T-cell (primary cell): Measurements from ENCODE around the gene DOK3. TPM values are rescaled to one million over a fixed set of nuclear protein-coding genes. Genes with fewer than 3 reads are reported as not detected.
A peak's percentile ranks its signal among the peaks of the same experiment; 100 is the strongest.

Experiments
- ATAC-seq, 4 experiments: fragments of 200-7000 bp in 3 of 4; fragments of 150-1000 bp in 1 of 4; cut with Tn5 transposase; replicated peaks in 1 of 4; 1 replicate in 3 of 4; 2 replicates in 1 of 4; pipeline ENCODE4 v1.10.0; 2021; ENCODE audit warnings: moderate library complexity in 3 of 4, mild to moderate bottlenecking in 2 of 4, moderate number of reproducible peaks in 1 of 4
- CTCF ChIA-PET, 2 donors: fragments of 300-600 bp; sonication (Branson Sonifier 250); formaldehyde crosslinking; loops; one replicate each; lab custom pipeline; 2022; ENCODE audit warnings: antibody characterized with exemption in 2 of 2; lab: Charles Lee
- POLR2A ChIA-PET, 2 donors: fragments of 300-600 bp; sonication (Branson Sonifier 250); formaldehyde crosslinking; loops; one replicate each; lab custom pipeline; 2022; ENCODE audit warnings: antibody characterized with exemption in 2 of 2; lab: Charles Lee
- DNase-seq, 35 experiments: peaks; one replicate each; pipeline versions ENCODE4 v3.0.0 to v3.0.0-alpha.2; 2013 to 2023
- H3K27ac ChIP-seq: one replicate; pipeline ENCODE4 v1.5.1; 2013; ENCODE audit warnings: low read length
- H3K27me3 ChIP-seq, 2 experiments: replicated peaks in 1 of 2; 1 replicate in 1 of 2; 2 replicates in 1 of 2; pipeline versions ENCODE4 v1.6.1 to v1.7.0; 2013; ENCODE audit warnings: low read length in 1 of 2, mixed read lengths in 1 of 2; ENCODE audit not compliant: control insufficient read depth in 2 of 2, insufficient read depth in 2 of 2; ENCODE audit errors: extremely low read depth in 1 of 2
- H3K36me3 ChIP-seq, 2 donors: 1 replicate in 1 of 2; 2 replicates in 1 of 2; pipeline versions ENCODE4 v1.6.1 to v1.7.0; 2013; ENCODE audit warnings: low read length in 1 of 2; ENCODE audit not compliant: control insufficient read depth in 2 of 2, insufficient read depth in 1 of 2; ENCODE audit errors: extremely low read depth in 1 of 2
- H3K4me1 ChIP-seq, 2 experiments: 1 replicate in 1 of 2; 2 replicates in 1 of 2; pipeline versions ENCODE4 v1.6.1 to v1.7.0; 2013; ENCODE audit warnings: low read length in 2 of 2, mixed read lengths in 1 of 2; ENCODE audit not compliant: insufficient read depth in 2 of 2, control insufficient read depth in 1 of 2; ENCODE audit errors: extremely low read depth in 1 of 2
- H3K4me3 ChIP-seq, 2 donors: 1 replicate in 1 of 2; 2 replicates in 1 of 2; pipeline versions ENCODE4 v1.5.1 to v1.7.0; 2013; ENCODE audit warnings: mild to moderate bottlenecking in 2 of 2, low read length in 1 of 2, moderate library complexity in 1 of 2; ENCODE audit not compliant: control insufficient read depth in 1 of 2; ENCODE audit errors: extremely low read depth in 1 of 2
- H3K9me3 ChIP-seq: 2 replicates; pipeline ENCODE4 v1.7.0; 2013
- H3K27ac Mint-ChIP-seq, 2 donors: one replicate each; pipeline ENCODE4 v1.8.0; 2020 to 2021; ENCODE audit warnings: mild to moderate bottlenecking in 2 of 2, mixed read lengths in 2 of 2
- H3K27me3 Mint-ChIP-seq, 2 donors: one replicate each; pipeline ENCODE4 v1.8.0; 2021 to 2022; ENCODE audit warnings: mixed read lengths in 2 of 2
- H3K36me3 Mint-ChIP-seq: one replicate; pipeline ENCODE4 v1.8.0; 2021; ENCODE audit warnings: mixed read lengths
- H3K4me1 Mint-ChIP-seq, 3 donors: one replicate each; pipeline ENCODE4 v1.8.0; 2020 to 2022; ENCODE audit warnings: mixed read lengths in 3 of 3, mild to moderate bottlenecking in 1 of 3
- H3K4me3 Mint-ChIP-seq, 3 donors: one replicate each; pipeline ENCODE4 v1.8.0; 2020 to 2022; ENCODE audit warnings: mild to moderate bottlenecking in 3 of 3, mixed read lengths in 3 of 3, moderate library complexity in 3 of 3
- H3K9me3 Mint-ChIP-seq, 3 donors: one replicate each; pipeline ENCODE4 v1.8.0; 2020 to 2022; ENCODE audit warnings: mixed read lengths in 3 of 3
- WGBS: methylation state at CpG from one replicate; pipeline ENCODE4 v1.1.5; 2013; ENCODE audit warnings: missing lambda C conversion rate; ENCODE audit not compliant: insufficient coverage; 5-methylcytosine and 5-hydroxymethylcytosine counted together
- total RNA-seq, 35 experiments: library from RNA in 6 of 35; stranded (reverse) in 6 of 35; fragments of 120-200 nt in 1 of 35; gene quantifications; one replicate each; pipeline versions ENCODE4 v1.2.1 to v1.2.4 and lab custom pipeline; 2013 to 2026

DOK3 gene
- total RNA-seq, 5 donors from 2014 or later (not counting 1 experiment from before 2014, with no cell fraction given), result 1.1 to 5.8 (median 4.3) TPM

DNA sequence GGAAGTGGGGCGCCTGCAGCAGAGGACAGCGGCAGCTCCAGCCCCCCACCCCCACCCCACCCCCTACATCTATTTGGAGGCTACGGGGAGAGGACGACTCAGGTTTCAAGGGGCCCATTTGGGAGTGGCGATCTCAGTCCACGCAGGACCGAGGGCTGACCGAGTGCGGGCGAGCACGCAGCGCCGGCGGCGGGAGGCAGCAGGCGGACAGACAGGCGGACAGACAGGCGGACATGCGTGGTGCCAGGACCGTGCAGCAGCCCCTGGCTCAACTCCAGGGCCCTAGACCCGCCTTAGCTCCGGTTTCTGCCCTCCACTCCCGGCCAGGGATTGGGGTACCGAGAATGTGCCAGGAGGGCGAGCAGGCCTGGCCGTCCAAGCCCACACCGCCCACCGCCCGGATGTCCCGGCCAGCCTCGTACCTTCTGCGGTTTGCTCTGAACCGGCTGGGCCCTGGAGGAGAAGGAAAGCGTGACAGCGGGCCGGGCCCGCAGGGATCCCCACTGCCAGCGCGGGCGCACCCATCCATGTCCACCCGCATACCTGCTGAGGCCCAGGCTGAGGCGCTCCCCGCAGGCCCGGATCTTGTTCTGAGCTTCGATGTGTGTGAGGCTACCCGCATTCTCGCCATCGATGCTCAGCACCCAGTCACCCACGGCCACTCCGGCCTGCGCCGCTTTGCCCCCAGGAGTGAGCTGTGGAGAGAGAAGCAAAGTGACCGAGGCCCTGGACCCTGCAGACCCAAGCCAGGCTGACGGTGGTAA is 17.5 kb downstream of the DOK3 start:
- no peaks in the 10 kb centered on the region for H3K27me3 Mint-ChIP-seq
- H3K9me3 ChIP-seq, result no peaks in the 10 kb centered on the region
- ChIA-PET POLR2A (no interaction called here), CTCF (interaction anchor here in 1 of 2 donors (1.0 kb wide), 1 partner anchor 182 kb away, joined by 3 read pairs; no protein-coding TSS in a partner anchor)
- H3K36me3 ChIP-seq, result peaks cover 0 to 20% of the 10 kb centered on the region in 2 donors
- H3K4me1 ChIP-seq, result peaks cover 0 to 30% of the 10 kb centered on the region in 2 experiments
- H3K27ac ChIP-seq, result no peak overlapping the region
- WGBS, result 97% methylated on average over 49 of the region's 54 CpGs
- H3K4me3 ChIP-seq, result no peak overlapping the region
- ATAC-seq, result no peak
- no peak overlapping the region for H3K4me3 Mint-ChIP-seq
- DNase-seq, result no peak
- H3K4me1 Mint-ChIP-seq, result peaks cover 5 to 14% (median 10%) of the 10 kb centered on the region in 3 donors
- no peak overlapping the region for H3K27ac Mint-ChIP-seq
- H3K36me3 Mint-ChIP-seq, result peaks cover 10% of the 10 kb centered on the region
- H3K9me3 Mint-ChIP-seq, result no peaks in the 10 kb centered on the region
- H3K27me3 ChIP-seq, result no peaks in the 10 kb centered on the region

DNA sequence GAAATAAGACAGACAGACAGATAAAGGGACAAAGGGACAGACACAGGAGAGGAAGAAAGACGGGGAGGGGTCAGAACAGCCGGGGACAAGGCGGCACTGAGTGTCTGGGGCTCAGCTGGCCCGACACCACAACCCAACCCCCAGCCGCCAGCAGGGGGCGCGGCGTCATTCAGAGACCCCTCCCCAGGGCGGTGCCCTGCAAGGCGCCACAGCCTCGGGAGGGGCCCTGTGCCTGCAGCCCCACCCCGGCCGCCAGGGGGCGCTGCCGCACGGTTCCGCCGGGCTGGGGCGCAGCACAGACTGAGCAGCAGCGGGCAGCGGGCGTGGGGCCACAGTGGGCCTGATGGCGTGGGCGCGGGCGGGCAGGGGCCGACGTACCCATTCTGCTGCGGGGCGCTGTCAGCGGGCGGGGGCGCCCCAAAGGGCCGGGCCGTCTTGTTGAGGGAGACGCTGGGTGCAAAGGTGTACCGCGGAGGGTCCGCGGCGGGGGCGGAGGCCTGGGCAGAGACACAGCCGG is 18.1 kb downstream of the DOK3 start:
- H3K27ac Mint-ChIP-seq, result no peak overlapping the region
- no peaks in the 10 kb centered on the region for H3K9me3 Mint-ChIP-seq
- DNase-seq (peak in 3 of 35 experiments; percentile 22 to 37 (median 24)), ATAC-seq (peak in 1 of 4 experiments; percentile 49)
- Histone ChIP-seq H3K36me3 (peaks cover 0 to 20% of the 10 kb centered on the region in 2 donors), H3K4me1 (peaks cover 0 to 23% of the 10 kb centered on the region in 2 experiments), H3K27ac (no peak overlapping the region), H3K9me3 (no peaks in the 10 kb centered on the region), H3K27me3 (no peaks in the 10 kb centered on the region), H3K4me3 (no peak overlapping the region)
- H3K4me3 Mint-ChIP-seq, result no peak overlapping the region
- POLR2A ChIA-PET, result no interaction called here
- peaks cover 5 to 14% (median 10%) of the 10 kb centered on the region in 3 donors for H3K4me1 Mint-ChIP-seq
- no peaks in the 10 kb centered on the region for H3K27me3 Mint-ChIP-seq
- 93% methylated on average over 23 of the region's 43 CpGs for WGBS
- CTCF ChIA-PET, result no interaction called here
- H3K36me3 Mint-ChIP-seq, result peaks cover 10% of the 10 kb centered on the region

DNA sequence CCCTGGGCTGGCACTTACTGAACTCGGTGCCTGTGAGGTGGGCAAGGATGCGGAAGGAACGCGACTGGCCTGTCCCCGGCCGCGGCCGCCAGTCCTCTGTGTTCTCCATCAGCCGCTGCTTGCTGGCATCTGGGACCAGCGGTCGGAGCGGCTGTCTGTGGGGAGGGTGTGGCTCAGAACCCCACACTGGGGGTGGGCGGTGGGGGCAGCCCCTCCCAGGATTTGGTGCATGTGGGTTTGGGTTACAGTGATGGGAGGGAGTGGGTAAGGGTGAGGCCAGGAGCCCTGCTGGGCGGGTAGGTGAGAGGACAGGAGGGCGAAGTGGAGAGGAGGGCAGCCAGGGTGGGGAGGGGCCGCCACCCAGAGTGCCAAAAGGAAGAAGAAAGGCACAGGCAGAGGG is 18.6 kb downstream of the DOK3 start:
- peaks cover under 1 to 10% (median 6%) of the 10 kb centered on the region in 3 donors for H3K4me1 Mint-ChIP-seq
- DNase-seq (no peak), ATAC-seq (no peak)
- H3K4me3 ChIP-seq, result no peak overlapping the region
- H3K27ac Mint-ChIP-seq, result no peak overlapping the region
- no peaks in the 10 kb centered on the region for H3K9me3 Mint-ChIP-seq
- ChIA-PET CTCF (no interaction called here), POLR2A (no interaction called here)
- H3K9me3 ChIP-seq, result no peaks in the 10 kb centered on the region
- peaks cover 0 to 20% of the 10 kb centered on the region in 2 donors for H3K36me3 ChIP-seq
- H3K27me3 Mint-ChIP-seq, result no peaks in the 10 kb centered on the region
- no peak overlapping the region for H3K4me3 Mint-ChIP-seq
- no peaks in the 10 kb centered on the region for H3K27me3 ChIP-seq
- peaks cover 10% of the 10 kb centered on the region for H3K36me3 Mint-ChIP-seq
- H3K27ac ChIP-seq, result no peak overlapping the region
- peaks cover 0 to 18% of the 10 kb centered on the region in 2 experiments for H3K4me1 ChIP-seq
- 94% methylated on average over 16 of the region's 16 CpGs for WGBS

DNA sequence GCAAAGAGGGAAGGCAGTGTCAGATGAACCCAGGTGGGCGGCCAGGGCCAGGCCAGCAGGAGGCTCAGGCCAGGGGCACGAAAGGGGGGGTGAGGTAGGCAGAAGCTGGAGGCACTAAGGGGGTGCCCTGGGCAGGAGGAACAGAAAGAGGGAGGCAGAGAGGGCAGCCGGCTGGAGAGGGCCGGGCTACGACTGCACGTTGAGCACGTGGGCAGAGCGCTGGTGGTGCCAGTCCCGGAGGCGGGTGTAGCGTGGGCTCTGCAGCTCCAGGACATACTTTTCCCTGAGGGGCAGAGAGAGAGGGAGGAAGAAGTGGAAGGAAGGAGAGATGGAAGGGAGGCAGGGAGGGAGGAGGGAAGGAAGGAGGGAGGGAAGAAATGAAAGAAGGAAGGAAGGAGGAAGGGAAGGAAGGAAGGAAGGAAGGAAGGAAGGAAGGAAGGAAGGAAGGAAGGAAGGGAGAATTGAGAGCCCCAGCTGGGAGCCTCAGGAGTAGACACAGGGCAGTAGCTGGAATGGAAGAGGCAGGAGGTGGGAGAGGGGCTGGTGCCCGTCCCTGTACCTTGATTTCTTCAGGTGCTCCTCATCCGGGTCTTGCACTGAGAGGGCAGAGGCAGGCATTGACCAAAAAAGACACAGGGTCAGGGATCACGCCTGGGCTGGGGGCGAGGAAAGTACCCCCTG is 19.2 kb downstream of the DOK3 start:
- WGBS, result 83% methylated on average over 13 of the region's 15 CpGs
- ChIA-PET POLR2A (interaction anchor here in 1 of 2 donors (0.6 to 0.7 kb wide), 2 partner anchors 12 to 77 kb away, joined by 6 to 7 read pairs; no protein-coding TSS in a partner anchor), CTCF (no interaction called here)
- H3K36me3 ChIP-seq, result peaks cover 0 to 20% of the 10 kb centered on the region in 2 donors
- peaks cover 0 to 13% of the 10 kb centered on the region in 2 experiments for H3K4me1 ChIP-seq
- Mint-ChIP-seq H3K36me3 (peaks cover 10% of the 10 kb centered on the region), H3K4me3 (no peak overlapping the region), H3K4me1 (peaks cover 0 to 6% (median 4%) of the 10 kb centered on the region in 3 donors), H3K27ac (no peak overlapping the region), H3K27me3 (no peaks in the 10 kb centered on the region), H3K9me3 (no peaks in the 10 kb centered on the region)
- no peaks in the 10 kb centered on the region for H3K9me3 ChIP-seq
- H3K27ac ChIP-seq, result no peak overlapping the region
- no peaks in the 10 kb centered on the region for H3K27me3 ChIP-seq
- DNase-seq (no peak), ATAC-seq (no peak)
- H3K4me3 ChIP-seq, result no peak overlapping the region

DNA sequence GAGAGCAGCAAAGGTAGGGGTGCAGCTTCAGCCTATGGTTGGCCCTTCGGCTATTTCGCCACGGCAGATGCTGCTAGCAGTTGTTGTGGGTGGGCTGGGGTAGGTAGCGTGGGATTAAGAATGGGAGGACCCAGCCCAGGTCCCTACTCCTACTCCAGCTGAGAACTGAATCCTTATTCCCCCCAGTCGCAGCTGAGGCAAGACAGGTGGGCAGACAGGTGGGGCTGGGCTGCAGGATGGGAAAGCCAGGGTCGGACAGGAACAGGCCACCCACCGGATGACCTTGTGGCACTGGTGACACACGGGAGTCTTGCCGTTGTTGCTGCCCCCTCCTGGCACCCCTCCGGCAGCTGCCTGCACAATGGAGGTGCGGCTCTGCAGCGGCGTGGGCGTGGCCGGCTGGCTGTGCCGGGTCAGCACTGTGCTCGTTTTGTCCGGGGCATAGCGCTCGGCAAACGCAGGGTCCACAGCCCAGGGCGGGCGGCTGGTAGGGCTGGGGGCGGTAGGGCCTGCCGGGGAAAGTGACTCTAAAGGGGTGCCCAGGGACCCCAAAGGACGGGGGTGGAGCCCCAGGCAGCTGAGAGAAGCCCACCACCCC is 20.4 kb downstream of the DOK3 start:
- Mint-ChIP-seq H3K4me3 (no peak overlapping the region), H3K27me3 (no peaks in the 10 kb centered on the region), H3K27ac (no peak overlapping the region), H3K36me3 (peaks cover 10% of the 10 kb centered on the region), H3K4me1 (peaks cover 0 to 6% (median 3%) of the 10 kb centered on the region in 3 donors), H3K9me3 (no peaks in the 10 kb centered on the region)
- ChIA-PET POLR2A (no interaction called here), CTCF (interaction anchor here in 1 of 2 donors (0.6 to 0.7 kb wide), 2 partner anchors 43 to 188 kb away, joined by 4 to 6 read pairs; no protein-coding TSS in a partner anchor)
- no peaks in the 10 kb centered on the region for H3K27me3 ChIP-seq
- H3K4me1 ChIP-seq, result peaks cover 0 to 3% of the 10 kb centered on the region in 2 experiments
- H3K36me3 ChIP-seq, result peaks cover 0 to 20% of the 10 kb centered on the region in 2 donors
- WGBS, result 88% methylated on average over 16 of the region's 26 CpGs
- no peaks in the 10 kb centered on the region for H3K9me3 ChIP-seq
- DNase-seq (no peak), ATAC-seq (no peak)
- no peak overlapping the region for H3K4me3 ChIP-seq
- no peak overlapping the region for H3K27ac ChIP-seq

DNA sequence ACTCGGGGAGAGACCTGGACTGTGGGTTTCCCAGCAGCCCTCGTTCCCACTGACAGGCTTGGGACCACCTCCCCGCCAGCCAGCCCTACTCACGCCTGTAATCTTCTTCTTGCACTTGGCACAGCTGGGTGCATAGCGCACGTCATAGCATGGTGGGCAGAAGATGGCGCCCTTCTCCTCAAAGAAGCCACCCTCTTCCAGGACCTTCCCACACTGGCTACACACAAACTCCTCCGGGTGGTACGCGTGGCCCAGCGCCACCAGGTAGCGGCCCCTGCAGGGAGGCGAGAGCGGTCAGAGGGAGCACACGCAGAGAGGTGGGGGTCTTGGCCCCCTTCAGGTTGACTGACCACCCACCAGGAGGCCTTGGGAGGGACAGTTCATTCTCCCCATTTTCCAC is 21.7 kb downstream of the DOK3 start:
- H3K27me3 ChIP-seq, result no peaks in the 10 kb centered on the region
- no peak for ATAC-seq
- H3K4me1 ChIP-seq, result no peaks in the 10 kb centered on the region
- Mint-ChIP-seq H3K9me3 (no peaks in the 10 kb centered on the region), H3K4me1 (no peaks in the 10 kb centered on the region), H3K27me3 (no peaks in the 10 kb centered on the region), H3K27ac (no peak overlapping the region), H3K36me3 (peaks cover 10% of the 10 kb centered on the region), H3K4me3 (no peak overlapping the region)
- no peaks in the 10 kb centered on the region for H3K9me3 ChIP-seq
- WGBS, result 86% methylated on average over 7 of the region's 15 CpGs
- H3K36me3 ChIP-seq, result peaks cover 0 to 24% of the 10 kb centered on the region in 2 donors
- no peak overlapping the region for H3K27ac ChIP-seq
- no peak overlapping the region for H3K4me3 ChIP-seq
- no peak for DNase-seq
- POLR2A ChIA-PET, result no interaction called here
- CTCF ChIA-PET, result interaction anchor here in 1 of 2 donors (0.7 kb wide), 1 partner anchor 10 kb away, joined by 6 read pairs; no protein-coding TSS in a partner anchor
